SK-N-SH (cell line): Measurements from ENCODE around the gene TWF2.

Experiments used
- CTCF ChIP-seq: fragments of 200-600 bp; sonication (generic); IDR thresholded peaks from 2 replicates; pipeline ENCODE4 v1.6.1; 2017; ENCODE audit warnings: antibody characterized with exemption, mild to moderate bottlenecking, moderate library complexity
- EZH2phosphoT487 ChIP-seq: fragments of 200-600 bp; sonication (generic); IDR thresholded peaks from 2 replicates; pipeline ENCODE4 v1.6.1; 2017; ENCODE audit warnings: low read depth, mixed run types, mild to moderate bottlenecking, antibody characterized with exemption, moderate library complexity, borderline replicate concordance
- JUND ChIP-seq: IDR thresholded peaks from 2 replicates; pipeline ENCODE4 v1.4.0; 2012
- MXI1 ChIP-seq: IDR thresholded peaks from 2 replicates; pipeline ENCODE4 v1.6.1; 2012; ENCODE audit warnings: mild to moderate bottlenecking, low read depth, low read length, improper control_type of control experiment
- SMC3 ChIP-seq: IDR thresholded peaks from 2 replicates; pipeline ENCODE4 v1.6.1; 2012; ENCODE audit warnings: low read depth, low read length, improper control_type of control experiment
- TAF1 ChIP-seq: IDR thresholded peaks from 2 replicates; pipeline ENCODE4 v1.6.1; 2012; ENCODE audit warnings: low read depth, mild to moderate bottlenecking, low read length, moderate library complexity, borderline replicate concordance
- TCF12 ChIP-seq: IDR thresholded peaks from 2 replicates; pipeline ENCODE4 v1.4.0; 2012
- TEAD4 ChIP-seq: IDR thresholded peaks from 2 replicates; pipeline ENCODE4 v1.4.0; 2012; ENCODE audit warnings: mild to moderate bottlenecking, borderline replicate concordance; ENCODE audit not compliant: insufficient read depth

- no peak for TF ChIP-seq SMC3
- no peak for TF ChIP-seq CTCF
- no peak for TF ChIP-seq TAF1
- TF ChIP-seq JUND, result no peak
- TF ChIP-seq TEAD4, result no peak
- no peak for TF ChIP-seq TCF12
- no peak for TF ChIP-seq MXI1
- TF ChIP-seq EZH2phosphoT487, result no peak
Measured at GRCh38 chr3:52183786-52184445, 55.0 kb downstream of the TWF2 start.
